Naive thymus-derived CD4-positive, alpha-beta T cell (primary cell): ENCODE data around the gene DAAM1. TPM values are rescaled to one million over a fixed set of nuclear protein-coding genes. Genes with fewer than 3 reads are reported as not detected.

ENCODE experiments used
- ATAC-seq: fragments of 150-1000 bp; cut with Tn5 transposase; 2 replicates; pipeline ENCODE4 v1.10.0; 2021; ENCODE audit warnings: mild to moderate bottlenecking, moderate library complexity
- CTCF ChIA-PET: fragments of 350-600 bp; sonication (Branson Sonifier 250); formaldehyde crosslinking; loops from one replicate; lab custom pipeline; 2021; ENCODE audit warnings: antibody characterized with exemption; lab: Charles Lee
- POLR2A ChIA-PET: fragments of 350-600 bp; sonication (Branson Sonifier 250); formaldehyde crosslinking; loops from one replicate; lab custom pipeline; 2021; ENCODE audit warnings: antibody characterized with exemption, inconsistent platforms; lab: Charles Lee
- DNase-seq, 9 donors: peaks; one replicate each; pipeline versions ENCODE4 v3.0.0 to v3.0.0-alpha.2; 2020 to 2022; ENCODE audit warnings: mixed read lengths in 1 of 9
- H3K27ac ChIP-seq: one replicate; pipeline ENCODE4 v1.7.0; 2013; ENCODE audit warnings: mild to moderate bottlenecking, low read depth, low read length, moderate library complexity
- H3K27me3 ChIP-seq, 2 donors: one replicate each; pipeline ENCODE4 v1.7.0; 2013; ENCODE audit warnings: low read length in 2 of 2, mild to moderate bottlenecking in 2 of 2, moderate library complexity in 2 of 2; ENCODE audit not compliant: control insufficient read depth in 2 of 2, insufficient read depth in 2 of 2
- H3K36me3 ChIP-seq, 3 experiments: 1 replicate in 2 of 3; 2 replicates in 1 of 3; pipeline ENCODE4 v1.7.0; 2013; ENCODE audit warnings: low read length in 3 of 3, mild to moderate bottlenecking in 3 of 3, moderate library complexity in 1 of 3; ENCODE audit not compliant: insufficient read depth in 3 of 3, control insufficient read depth in 2 of 3
- H3K4me1 ChIP-seq, 2 donors: one replicate each; pipeline ENCODE4 v1.7.0; 2013; ENCODE audit warnings: low read length in 2 of 2, mild to moderate bottlenecking in 2 of 2, moderate library complexity in 1 of 2; ENCODE audit not compliant: control insufficient read depth in 2 of 2, insufficient read depth in 2 of 2
- H3K4me3 ChIP-seq: 2 replicates; pipeline ENCODE4 v1.7.0; 2013; ENCODE audit warnings: mild to moderate bottlenecking, low read length
- H3K9me3 ChIP-seq, 3 experiments: 1 replicate in 2 of 3; 2 replicates in 1 of 3; pipeline ENCODE4 v1.7.0; 2013; ENCODE audit warnings: low read length in 3 of 3; ENCODE audit not compliant: control insufficient read depth in 2 of 3
- H3K27ac Mint-ChIP-seq, 9 donors: one replicate each; pipeline ENCODE4 v1.8.0; 2020 to 2022; ENCODE audit warnings: mixed read lengths in 9 of 9, mild to moderate bottlenecking in 8 of 9, moderate library complexity in 5 of 9, inconsistent platforms in 2 of 9
- H3K27me3 Mint-ChIP-seq, 5 donors: one replicate each; pipeline ENCODE4 v1.8.0; 2021 to 2022; ENCODE audit warnings: mixed read lengths in 5 of 5, mild to moderate bottlenecking in 1 of 5
- H3K36me3 Mint-ChIP-seq, 5 donors: one replicate each; pipeline ENCODE4 v1.8.0; 2020 to 2022; ENCODE audit warnings: mixed read lengths in 5 of 5, mild to moderate bottlenecking in 3 of 5, inconsistent platforms in 1 of 5
- H3K4me1 Mint-ChIP-seq, 7 donors: one replicate each; pipeline ENCODE4 v1.8.0; 2020 to 2022; ENCODE audit warnings: mixed read lengths in 7 of 7, mild to moderate bottlenecking in 3 of 7, inconsistent platforms in 1 of 7
- H3K4me3 Mint-ChIP-seq, 10 donors: one replicate each; pipeline ENCODE4 v1.8.0; 2020 to 2022; ENCODE audit warnings: mild to moderate bottlenecking in 10 of 10, mixed read lengths in 10 of 10, moderate library complexity in 6 of 10, inconsistent platforms in 2 of 10
- H3K9me3 Mint-ChIP-seq, 11 donors: one replicate each; pipeline ENCODE4 v1.8.0; 2020 to 2022; ENCODE audit warnings: mixed read lengths in 11 of 11, mild to moderate bottlenecking in 4 of 11, inconsistent platforms in 1 of 11, moderate library complexity in 1 of 11
- intact Hi-C, 2 donors: fragments of 100-400 bp; cut with micrococcal nuclease; formaldehyde crosslinking; loops; one replicate each; pipeline ENCODE4 v1.15.1; 2023
- polyA plus RNA-seq, 2 donors: library from polyadenylated mRNA; unstranded; fragments of 300-500 nt; fragmentation: Illumina TruSeq; gene quantifications; one replicate each; pipeline ENCODE4 v1.2.3, GENCODE V29; 2021
- total RNA-seq, 6 experiments: library from RNA in 5 of 6; stranded (reverse) in 5 of 6; gene quantifications; 1 replicate in 5 of 6; 2 replicates in 1 of 6; pipeline ENCODE4 v1.2.3 and lab custom pipeline; 2021 to 2026

DAAM1 gene
- total and polyA plus RNA-seq, 7 experiments from 2014 or later, result 5.5 to 21.0 (median 10.8) TPM

- ChIA-PET POLR2A (no interaction called here), CTCF (no interaction called here)
- no peak for ATAC-seq
- Histone ChIP-seq H3K9me3 (no peaks in the 10 kb centered on the region), H3K36me3 (no peaks in the 10 kb centered on the region), H3K4me3 (no peak overlapping the region), H3K27me3 (no peaks in the 10 kb centered on the region), H3K4me1 (no peaks in the 10 kb centered on the region), H3K27ac (no peak overlapping the region)
- no peak for DNase-seq
- intact Hi-C loops, result no loop called here
- no peak overlapping the region for H3K27ac Mint-ChIP-seq
- no peaks in the 10 kb centered on the region for H3K9me3 Mint-ChIP-seq
- H3K4me3 Mint-ChIP-seq, result no peak overlapping the region
- peaks cover 0 to 2% (median 0%) of the 10 kb centered on the region in 7 donors for H3K4me1 Mint-ChIP-seq
- peaks cover 10 to 66% (median 59%) of the 10 kb centered on the region in 5 donors for H3K36me3 Mint-ChIP-seq
- no peaks in the 10 kb centered on the region for H3K27me3 Mint-ChIP-seq
Measured at GRCh38 chr14:59331217-59331616, 142.8 kb downstream of the DAAM1 start.

DNA sequence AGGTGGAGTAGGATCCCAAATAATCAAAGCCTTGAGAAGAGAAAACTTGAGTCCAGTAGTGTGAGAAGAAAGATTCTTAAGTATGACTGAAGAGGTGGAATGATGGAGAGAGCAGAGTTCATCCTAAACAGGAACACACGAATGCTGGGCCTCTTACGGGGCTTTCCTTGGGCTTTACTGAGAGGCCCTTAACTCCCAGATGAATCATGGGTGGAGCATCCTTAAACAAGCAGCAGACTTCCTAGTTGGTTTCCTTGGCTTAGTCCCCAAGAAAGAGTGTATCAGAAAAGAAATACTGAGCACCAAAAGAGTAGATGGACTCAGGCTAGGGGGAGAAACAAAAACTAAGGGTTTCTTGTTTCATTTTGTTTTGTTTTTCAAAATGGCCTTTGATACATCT, 144.3 kb downstream of the DAAM1 start:
- no peak overlapping the region for H3K27ac Mint-ChIP-seq
- H3K4me1 Mint-ChIP-seq, result peaks cover 0 to 2% (median 0%) of the 10 kb centered on the region in 7 donors
- H3K9me3 Mint-ChIP-seq, result peaks cover 0 to 2% (median 0%) of the 10 kb centered on the region in 11 donors
- Histone ChIP-seq H3K4me3 (no peak overlapping the region), H3K27me3 (no peaks in the 10 kb centered on the region), H3K4me1 (no peaks in the 10 kb centered on the region), H3K36me3 (no peaks in the 10 kb centered on the region), H3K9me3 (no peaks in the 10 kb centered on the region), H3K27ac (no peak overlapping the region)
- DNase-seq, result no peak
- CTCF ChIA-PET, result no interaction called here
- no peak overlapping the region for H3K4me3 Mint-ChIP-seq
- POLR2A ChIA-PET, result no interaction called here
- no peak for ATAC-seq
- H3K27me3 Mint-ChIP-seq, result no peaks in the 10 kb centered on the region
- intact Hi-C loops, result no loop called here
- peaks cover 10 to 63% (median 51%) of the 10 kb centered on the region in 5 donors for H3K36me3 Mint-ChIP-seq

DNA sequence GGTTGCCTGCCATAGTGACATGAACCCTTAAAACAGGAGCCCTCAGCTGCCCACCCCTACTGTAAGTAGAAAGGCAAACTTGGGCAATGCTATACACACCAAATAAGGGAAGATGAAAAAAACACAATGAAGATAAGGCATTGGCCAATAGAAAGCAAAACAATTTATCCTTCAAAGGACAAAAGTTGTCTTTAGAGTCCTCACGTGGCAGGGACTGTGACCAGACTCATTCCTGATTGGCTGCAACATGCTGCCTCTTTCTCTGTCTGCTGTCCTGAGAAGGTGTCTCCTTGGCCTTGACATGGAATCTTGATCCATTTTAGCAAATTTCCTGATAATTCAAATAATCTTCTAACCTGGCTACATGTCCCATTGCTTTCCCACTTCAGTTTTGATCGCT, 144.8 kb downstream of the DAAM1 start:
- Histone ChIP-seq H3K4me1 (no peaks in the 10 kb centered on the region), H3K27ac (no peak overlapping the region), H3K36me3 (no peaks in the 10 kb centered on the region), H3K9me3 (no peaks in the 10 kb centered on the region), H3K4me3 (no peak overlapping the region), H3K27me3 (no peaks in the 10 kb centered on the region)
- intact Hi-C loops, result no loop called here
- no peak overlapping the region for H3K4me3 Mint-ChIP-seq
- CTCF ChIA-PET, result no interaction called here
- H3K4me1 Mint-ChIP-seq, result peaks cover 0 to 2% (median 0%) of the 10 kb centered on the region in 7 donors
- H3K9me3 Mint-ChIP-seq, result peaks cover 0 to 2% (median 0%) of the 10 kb centered on the region in 11 donors
- peaks cover 10 to 63% (median 50%) of the 10 kb centered on the region in 5 donors for H3K36me3 Mint-ChIP-seq
- no peak for ATAC-seq
- no peak overlapping the region for H3K27ac Mint-ChIP-seq
- H3K27me3 Mint-ChIP-seq, result no peaks in the 10 kb centered on the region
- POLR2A ChIA-PET, result no interaction called here
- DNase-seq, result no peak

DNA sequence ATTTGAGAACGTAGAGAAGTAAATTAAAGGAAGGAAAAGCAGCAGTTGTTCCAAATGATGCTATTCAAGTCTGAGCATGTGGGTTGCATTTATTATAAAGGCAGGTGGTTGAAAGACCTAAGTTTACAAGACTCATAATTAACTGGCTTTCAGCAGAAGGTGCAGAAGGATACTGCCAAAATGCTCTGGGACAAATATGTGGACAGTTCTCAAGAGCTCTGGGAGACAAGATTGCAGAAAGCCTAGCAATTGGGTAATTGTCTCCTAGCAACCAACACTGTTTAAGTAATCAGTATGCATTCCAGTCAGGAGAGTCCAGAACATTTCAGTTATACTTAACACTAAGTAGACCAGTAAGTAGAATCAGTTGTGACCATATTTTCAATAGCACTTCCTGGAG, 145.2 kb downstream of the DAAM1 start:
- ATAC-seq (no peak), DNase-seq (no peak)
- H3K27ac Mint-ChIP-seq, result no peak overlapping the region
- H3K9me3 ChIP-seq, result no peaks in the 10 kb centered on the region
- H3K27me3 Mint-ChIP-seq, result no peaks in the 10 kb centered on the region
- no peaks in the 10 kb centered on the region for H3K36me3 ChIP-seq
- ChIA-PET POLR2A (no interaction called here), CTCF (no interaction called here)
- H3K36me3 Mint-ChIP-seq, result peaks cover 10 to 60% (median 47%) of the 10 kb centered on the region in 5 donors
- intact Hi-C loops, result no loop called here
- H3K4me1 ChIP-seq, result no peaks in the 10 kb centered on the region
- H3K4me3 ChIP-seq, result no peak overlapping the region
- no peaks in the 10 kb centered on the region for H3K27me3 ChIP-seq
- H3K9me3 Mint-ChIP-seq, result peaks cover 0 to 2% (median 0%) of the 10 kb centered on the region in 11 donors
- no peak overlapping the region for H3K27ac ChIP-seq
- no peak overlapping the region for H3K4me3 Mint-ChIP-seq
- peaks cover 0 to 2% (median 0%) of the 10 kb centered on the region in 7 donors for H3K4me1 Mint-ChIP-seq

DNA sequence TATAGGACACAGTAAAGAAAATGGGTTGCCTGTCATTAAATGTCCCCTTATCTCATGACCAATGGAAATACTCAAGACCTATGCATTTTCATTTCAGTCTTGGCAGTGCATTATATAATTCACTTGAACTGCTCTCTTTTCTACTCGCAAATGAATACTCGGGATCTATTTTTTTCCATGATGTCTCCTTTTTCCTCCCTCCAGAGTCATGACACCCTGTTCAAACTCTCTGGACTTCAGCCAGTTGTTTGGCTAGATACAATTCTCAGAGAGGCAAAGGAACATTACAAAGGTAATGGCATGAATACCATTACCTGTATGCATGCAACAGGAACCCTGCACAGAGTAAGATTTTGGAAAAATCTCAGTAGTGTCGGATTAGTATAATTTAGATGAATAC, 145.8 kb downstream of the DAAM1 start:
- Histone ChIP-seq H3K9me3 (no peaks in the 10 kb centered on the region), H3K36me3 (no peaks in the 10 kb centered on the region), H3K27me3 (no peaks in the 10 kb centered on the region), H3K4me3 (no peak overlapping the region), H3K27ac (no peak overlapping the region), H3K4me1 (no peaks in the 10 kb centered on the region)
- H3K4me3 Mint-ChIP-seq, result no peak overlapping the region
- H3K4me1 Mint-ChIP-seq, result peaks cover 0 to 2% (median 0%) of the 10 kb centered on the region in 7 donors
- H3K9me3 Mint-ChIP-seq, result peaks cover 0 to 2% (median 0%) of the 10 kb centered on the region in 11 donors
- POLR2A ChIA-PET, result no interaction called here
- intact Hi-C loops, result no loop called here
- no peak overlapping the region for H3K27ac Mint-ChIP-seq
- no peaks in the 10 kb centered on the region for H3K27me3 Mint-ChIP-seq
- peaks cover 10 to 55% (median 42%) of the 10 kb centered on the region in 5 donors for H3K36me3 Mint-ChIP-seq
- CTCF ChIA-PET, result no interaction called here
- no peak for DNase-seq
- no peak for ATAC-seq

- no peak overlapping the region for H3K27ac ChIP-seq
- POLR2A ChIA-PET, result no interaction called here
- peaks cover 0 to 5% (median 0%) of the 10 kb centered on the region in 3 experiments for H3K36me3 ChIP-seq
- H3K9me3 ChIP-seq, result no peaks in the 10 kb centered on the region
- Mint-ChIP-seq H3K9me3 (peaks cover 0 to 2% (median 0%) of the 10 kb centered on the region in 11 donors), H3K27me3 (no peaks in the 10 kb centered on the region), H3K27ac (no peak overlapping the region), H3K4me1 (peaks cover 0 to 2% (median 0%) of the 10 kb centered on the region in 7 donors), H3K4me3 (no peak overlapping the region), H3K36me3 (peaks cover 7 to 60% (median 47%) of the 10 kb centered on the region in 5 donors)
- H3K27me3 ChIP-seq, result no peaks in the 10 kb centered on the region
- CTCF ChIA-PET, result interaction anchor here (0.6 kb wide), 1 partner anchor 134 kb away, joined by 3 read pairs; no protein-coding TSS in a partner anchor
- DNase-seq (no peak), ATAC-seq (no peak)
- intact Hi-C loops, result no loop called here
- H3K4me1 ChIP-seq, result no peaks in the 10 kb centered on the region
- H3K4me3 ChIP-seq, result no peak overlapping the region
Measured at GRCh38 chr14:59336098-59336497, 147.6 kb downstream of the DAAM1 start.

- no peak overlapping the region for H3K4me3 ChIP-seq
- POLR2A ChIA-PET, result no interaction called here
- H3K27me3 ChIP-seq, result no peaks in the 10 kb centered on the region
- Mint-ChIP-seq H3K4me3 (no peak overlapping the region), H3K27me3 (no peaks in the 10 kb centered on the region), H3K27ac (no peak overlapping the region), H3K36me3 (peaks cover 7 to 61% (median 47%) of the 10 kb centered on the region in 5 donors), H3K9me3 (peaks cover 0 to 2% (median 0%) of the 10 kb centered on the region in 11 donors), H3K4me1 (peaks cover 0 to 2% (median 0%) of the 10 kb centered on the region in 7 donors)
- CTCF ChIA-PET, result no interaction called here
- H3K4me1 ChIP-seq, result no peaks in the 10 kb centered on the region
- no peak overlapping the region for H3K27ac ChIP-seq
- DNase-seq, result no peak
- no peaks in the 10 kb centered on the region for H3K9me3 ChIP-seq
- ATAC-seq, result no peak
- intact Hi-C loops, result no loop called here
- H3K36me3 ChIP-seq, result peaks cover 0 to 5% (median 0%) of the 10 kb centered on the region in 3 experiments
Measured at GRCh38 chr14:59336706-59337105, 148.2 kb downstream of the DAAM1 start.
